Measurements from ENCODE around the gene SYNE3. TPM values are rescaled to one million over a fixed set of nuclear protein-coding genes. Genes with fewer than 3 reads are reported as not detected.
A peak's percentile ranks its signal among the peaks of the same experiment; 100 is the strongest.

Gene SYNE3
- total and polyA plus RNA-seq, 10 donors, result 1.4 to 34.5 (median 27.5) TPM

- H3K27ac ChIP-seq, result peak overlapping the region in 4 of 8 donors; percentile 11 to 54 (median 42)
- no peak overlapping the region for H3K4me3 ChIP-seq
- H3K9me3 ChIP-seq, result no peaks in the 10 kb centered on the region
- TF ChIP-seq POLR2A (IDR thresholded peaks at IDR 0.05), result no peak
- no peak for TF ChIP-seq CTCF (IDR thresholded peaks at IDR 0.05 in 8 of 11, conservative IDR thresholded peaks at IDR 0.05 in 3 of 11)
- no peak for TF ChIP-seq POLR2AphosphoS5 (IDR thresholded peaks at IDR 0.05)
- DNase-seq, result no peak
- no peaks in the 10 kb centered on the region for H3K27me3 ChIP-seq (replicated peaks in 1 of 7)
- intact Hi-C loops (cut with DNase I; ENCODE audit: low total_unique reads), result no loop called here
- peaks cover 7 to 71% (median 34%) of the 10 kb centered on the region in 6 donors for H3K4me1 ChIP-seq
- WGBS, 5 donors, result 60 to 79% (median 77%) methylated on average over 6 of the region's 6 CpGs
- H3K36me3 ChIP-seq, result peaks cover 0 to 100% (median 36%) of the 10 kb centered on the region in 6 donors
Observed at GRCh38 chr14:95467657-95468056, 48.8 kb downstream of the SYNE3 start.

- no peak for DNase-seq
- intact Hi-C loops (cut with DNase I; ENCODE audit: low total_unique reads), result no loop called here
- peak overlapping the region in 2 of 8 donors; percentile 41 to 54 for H3K27ac ChIP-seq
Observed at GRCh38 chr14:95467232-95467631, 49.2 kb downstream of the SYNE3 start.

More at GRCh38 chr14:95467232-95467631, 49.2 kb downstream of the SYNE3 start:
- Histone ChIP-seq H3K27me3 (replicated peaks in 1 of 7) (no peaks in the 10 kb centered on the region), H3K9me3 (no peaks in the 10 kb centered on the region), H3K4me1 (peaks cover 7 to 71% (median 35%) of the 10 kb centered on the region in 6 donors), H3K36me3 (peaks cover 0 to 100% (median 35%) of the 10 kb centered on the region in 6 donors), H3K4me3 (no peak overlapping the region)
- whole genome bisulfite sequencing, 5 donors, result 89 to 97% (median 92%) methylated on average over 6 of the region's 6 CpGs
- TF ChIP-seq CTCF (IDR thresholded peaks at IDR 0.05 in 8 of 11, conservative IDR thresholded peaks at IDR 0.05 in 3 of 11) (no peak), POLR2AphosphoS5 (IDR thresholded peaks at IDR 0.05) (no peak), POLR2A (IDR thresholded peaks at IDR 0.05) (no peak)

Small RNA genes lying within 50 kb of the gene (small RNA-seq; reads per million reads assigned to genes)
- gene SCARNA13, result 0.49 to 3.6 (median 1.9) reads per million in 4 donors

Other genes with a start within 250 kb of the SYNE3 start
- gene CLMN, start 196.7 kb downstream of the SYNE3 start, total RNA-seq, result 10 to 100 TPM; 13.3 to 21.4 (median 16.2) TPM
- 1 to 10 TPM; 2.7 to 5.0 (median 4.7) TPM for gene CLMN, start 196.7 kb downstream of the SYNE3 start, polyA plus RNA-seq
- 10 to 100 TPM; 18.2 to 48.4 (median 24.6) TPM for gene GLRX5, start 18.4 kb upstream of the SYNE3 start, total RNA-seq
- 10 to 100 TPM; 24.4 to 37.3 (median 34.0) TPM for gene GLRX5, start 18.4 kb upstream of the SYNE3 start, polyA plus RNA-seq
- gene TCL1B, start 169.8 kb upstream of the SYNE3 start, total RNA-seq, result 1 to 10 TPM in 3 of 7 donors, under 1 TPM in 3, not detected in 1; 0.55 to 2.0 (median 1.1) TPM
- 1 to 10 TPM in 1 of 3 donors, under 1 TPM in 2; 0.22 to 3.8 (median 0.93) TPM for gene TCL1B, start 169.8 kb upstream of the SYNE3 start, polyA plus RNA-seq
- 100 to 1,000 TPM in 1 of 7 donors, 10 to 100 TPM in 6; 28.0 to 117 (median 61.8) TPM for gene TCL1A, start 197.5 kb upstream of the SYNE3 start, total RNA-seq
- gene TCL1A, start 197.5 kb upstream of the SYNE3 start, polyA plus RNA-seq, result 100 to 1,000 TPM in 1 of 3 donors, 10 to 100 TPM in 2; 12.8 to 520 (median 75.1) TPM

All from spleen (tissue), 11 donors.